RWPE2 (cell line): ENCODE results near the gene ZNF646.

Source experiments
- ATAC-seq: fragments of 200-7000 bp; cut with Tn5 transposase; 3 replicates; pipeline ENCODE4 v1.9.1; 2021; ENCODE audit warnings: low read depth
- DNase-seq: peaks from one replicate; pipeline ENCODE4 v3.0.0-alpha.2; 2020; ENCODE audit warnings: low spot score
- H3K27ac ChIP-seq: fragments of 450-650 bp; 2 replicates; pipeline ENCODE4 v1.5.1; 2017; ENCODE audit warnings: mild to moderate bottlenecking; ENCODE audit not compliant: poor library complexity, severe bottlenecking
- H3K27me3 ChIP-seq: fragments of 250-450 bp; sonication (Bioruptor Pico); 2 replicates; pipeline ENCODE4 v1.5.1; 2021; ENCODE audit warnings: mild to moderate bottlenecking, moderate library complexity; ENCODE audit not compliant: insufficient read depth, poor library complexity, severe bottlenecking
- H3K36me3 ChIP-seq: fragments of 250-450 bp; sonication (Bioruptor Pico); 2 replicates; pipeline ENCODE4 v1.5.1; 2020; ENCODE audit warnings: low read depth, mild to moderate bottlenecking, moderate library complexity
- H3K4me1 ChIP-seq: fragments of 250-450 bp; sonication (Bioruptor Pico); 2 replicates; pipeline ENCODE4 v1.5.1; 2021; ENCODE audit warnings: mild to moderate bottlenecking, moderate library complexity; ENCODE audit not compliant: insufficient read depth, poor library complexity, severe bottlenecking
- H3K4me3 ChIP-seq: fragments of 250-450 bp; sonication (Bioruptor Pico); 2 replicates; pipeline ENCODE4 v1.5.1; 2021; ENCODE audit warnings: mild to moderate bottlenecking, moderate library complexity; ENCODE audit not compliant: severe bottlenecking
- H3K9me3 ChIP-seq: fragments of 250-450 bp; sonication (Bioruptor Pico); 2 replicates; pipeline ENCODE4 v1.5.1; 2021; ENCODE audit warnings: mild to moderate bottlenecking, moderate library complexity; ENCODE audit not compliant: severe bottlenecking
- CTCF ChIP-seq: fragments of 450-650 bp; IDR thresholded peaks from one replicate; pipeline ENCODE4 v1.5.1; 2017; ENCODE audit warnings: mild to moderate bottlenecking, moderate library complexity; ENCODE audit not compliant: poor library complexity, severe bottlenecking

ZNF646 gene

GRCh38 chr16:31073970-31074813 lies at the start of gene ZNF646, which contains the start of gene ZNF668:
Gene ZNF646, plus strand, starts transcription at chr16:31074422. Its CDS starts 1,903 bp downstream, at chr16:31076325.
Gene ZNF668, minus strand, starts transcription at chr16:31074240. Its CDS starts 9,781 bp downstream, at chr16:31064459.
- peak within 1 kb of the TSS; percentile 79 for H3K27ac ChIP-seq

GRCh38 chr16:31025339-31025738 lies 48.9 kb upstream of the ZNF646 start:
- TF ChIP-seq CTCF = no peak
- H3K9me3 ChIP-seq = no peaks in the 10 kb centered on the region
- DNase-seq (no peak), ATAC-seq (no peak)
- no peaks in the 10 kb centered on the region for H3K27me3 ChIP-seq
- no peak overlapping the region for H3K27ac ChIP-seq
- no peaks in the 10 kb centered on the region for H3K36me3 ChIP-seq
- no peaks in the 10 kb centered on the region for H3K4me1 ChIP-seq
- H3K4me3 ChIP-seq = no peak overlapping the region

More at GRCh38 chr16:31073970-31074813, at the start of gene ZNF646, which contains the start of gene ZNF668:
- peaks cover 6% of the 10 kb centered on the region for H3K4me1 ChIP-seq
- peak; percentile 80 for ATAC-seq
- peak within 1 kb of the TSS; percentile 94 for H3K4me3 ChIP-seq
- peaks cover 21% of the 10 kb centered on the region for H3K36me3 ChIP-seq
- DNase-seq = peak; percentile 99
- no peaks in the 10 kb centered on the region for H3K9me3 ChIP-seq
- no peaks in the 10 kb centered on the region for H3K27me3 ChIP-seq
- no peak for TF ChIP-seq CTCF

GRCh38 chr16:31029272-31029671 lies 45.0 kb upstream of the ZNF646 start:
- no peak for TF ChIP-seq CTCF
- Histone ChIP-seq H3K4me3 (no peak overlapping the region), H3K4me1 (no peaks in the 10 kb centered on the region), H3K36me3 (no peaks in the 10 kb centered on the region), H3K9me3 (no peaks in the 10 kb centered on the region), H3K27me3 (no peaks in the 10 kb centered on the region), H3K27ac (no peak overlapping the region)
- no peak for ATAC-seq
- no peak for DNase-seq

- no peaks in the 10 kb centered on the region for H3K27me3 ChIP-seq
- H3K4me3 ChIP-seq = no peak overlapping the region
- DNase-seq = no peak
- no peaks in the 10 kb centered on the region for H3K4me1 ChIP-seq
- no peak for TF ChIP-seq CTCF
- no peaks in the 10 kb centered on the region for H3K9me3 ChIP-seq
- peaks cover 10% of the 10 kb centered on the region for H3K36me3 ChIP-seq
- no peak for ATAC-seq
- no peak overlapping the region for H3K27ac ChIP-seq
Measured at GRCh38 chr16:31031276-31031675, 42.9 kb upstream of the ZNF646 start.
